HG03139 (cell line): ENCODE results near the gene FTSJ3.
A peak's percentile ranks its signal among the peaks of the same experiment; 100 is the strongest.
"Not testable (repeated sequence)": the region's sequence is repeated elsewhere in the genome, so short reads cannot be mapped to it uniquely, and the experiment has no call there.

Experiments used
- ATAC-seq: cut with Tn5 transposase; IDR thresholded peaks from one replicate; pipeline ENCODE4 v1.9.1; 2021; ENCODE audit not compliant: unreplicated experiment

FTSJ3 gene, protein sequence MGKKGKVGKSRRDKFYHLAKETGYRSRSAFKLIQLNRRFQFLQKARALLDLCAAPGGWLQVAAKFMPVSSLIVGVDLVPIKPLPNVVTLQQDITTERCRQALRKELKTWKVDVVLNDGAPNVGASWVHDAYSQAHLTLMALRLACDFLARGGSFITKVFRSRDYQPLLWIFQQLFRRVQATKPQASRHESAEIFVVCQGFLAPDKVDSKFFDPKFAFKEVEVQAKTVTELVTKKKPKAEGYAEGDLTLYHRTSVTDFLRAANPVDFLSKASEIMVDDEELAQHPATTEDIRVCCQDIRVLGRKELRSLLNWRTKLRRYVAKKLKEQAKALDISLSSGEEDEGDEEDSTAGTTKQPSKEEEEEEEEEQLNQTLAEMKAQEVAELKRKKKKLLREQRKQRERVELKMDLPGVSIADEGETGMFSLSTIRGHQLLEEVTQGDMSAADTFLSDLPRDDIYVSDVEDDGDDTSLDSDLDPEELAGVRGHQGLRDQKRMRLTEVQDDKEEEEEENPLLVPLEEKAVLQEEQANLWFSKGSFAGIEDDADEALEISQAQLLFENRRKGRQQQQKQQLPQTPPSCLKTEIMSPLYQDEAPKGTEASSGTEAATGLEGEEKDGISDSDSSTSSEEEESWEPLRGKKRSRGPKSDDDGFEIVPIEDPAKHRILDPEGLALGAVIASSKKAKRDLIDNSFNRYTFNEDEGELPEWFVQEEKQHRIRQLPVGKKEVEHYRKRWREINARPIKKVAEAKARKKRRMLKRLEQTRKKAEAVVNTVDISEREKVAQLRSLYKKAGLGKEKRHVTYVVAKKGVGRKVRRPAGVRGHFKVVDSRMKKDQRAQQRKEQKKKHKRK

GRCh38 chr17:63827002-63827800 is at the start of gene FTSJ3, which contains the start of gene PSMC5:
TSS of gene FTSJ3 (minus strand) at chr17:63827663. CDS start at chr17:63826902, 761 bp downstream.
TSS of gene PSMC5 (plus strand) at chr17:63827431. CDS start at chr17:63827491, 60 bp downstream.
- peak; percentile 82 for ATAC-seq

GRCh38 chr17:63874693-63875092 is 47.2 kb upstream of the FTSJ3 start:
- ATAC-seq, result not testable (repeated sequence)

- ATAC-seq, result not testable (repeated sequence)
These were observed 46.7 kb upstream of the FTSJ3 start for GRCh38 chr17:63874061-63874626.

DNA sequence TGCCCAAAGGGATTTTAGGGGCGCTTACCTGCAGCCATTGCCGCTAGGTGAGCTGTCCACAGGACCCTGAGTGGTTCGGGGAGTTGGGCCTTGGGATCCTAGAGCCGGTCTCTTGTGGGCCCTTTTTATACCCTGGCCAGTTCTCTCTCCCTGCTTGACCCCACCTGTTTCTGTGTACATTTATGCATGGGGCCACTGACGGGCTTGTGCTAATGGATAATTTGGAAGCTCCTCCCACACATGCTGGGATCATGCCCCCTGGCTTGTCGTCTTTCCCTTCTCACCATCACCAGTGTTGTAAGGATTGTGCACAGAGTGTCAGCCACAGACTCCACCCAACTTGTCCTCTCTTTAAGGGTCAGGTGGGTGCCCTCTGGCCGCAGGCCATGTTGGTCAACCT is 46.1 kb upstream of the FTSJ3 start, which contains the start of gene CSH2:
TSS of gene CSH2 (minus strand) at position 101 of the 400 bp plus-strand sequence. CDS start at position 38, 63 bp downstream.
- not testable (repeated sequence) for ATAC-seq

DNA sequence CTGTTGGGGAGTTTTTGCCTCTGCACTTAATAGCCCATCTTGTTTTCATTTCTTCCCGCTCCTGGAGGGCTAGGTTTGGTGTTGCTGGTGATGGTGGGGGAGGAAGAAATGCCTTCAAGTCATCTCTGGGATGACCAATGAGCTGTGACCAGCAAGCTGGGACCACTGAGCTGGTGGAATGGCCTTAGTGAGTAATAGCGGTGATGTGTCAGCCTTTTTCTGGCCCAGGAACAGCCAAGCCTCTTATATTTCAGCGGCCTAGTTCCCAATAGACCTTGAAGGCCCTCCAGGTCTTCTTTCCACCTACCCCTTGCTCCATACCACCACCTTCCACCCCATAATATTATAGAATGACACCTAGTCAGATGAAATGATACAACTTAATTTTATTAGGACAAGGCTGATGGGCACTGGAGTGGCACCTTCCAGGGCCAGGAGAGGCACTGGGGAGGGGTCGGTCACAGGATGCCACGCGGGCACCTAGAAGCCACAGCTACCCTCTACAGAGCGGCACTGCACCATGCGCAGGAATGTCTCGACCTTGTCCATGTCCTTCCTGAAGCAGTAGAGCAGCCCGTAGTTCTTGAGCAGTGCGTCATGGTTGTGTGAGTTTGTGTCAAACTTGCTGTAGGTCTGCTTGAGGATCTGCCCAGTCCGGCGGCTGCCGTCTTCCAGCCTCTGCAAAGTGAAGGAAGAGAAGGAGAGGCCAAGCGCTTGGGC is 44.3 kb upstream of the FTSJ3 start:
- not testable (repeated sequence) for ATAC-seq

GRCh38 chr17:63870292-63870665 is 42.8 kb upstream of the FTSJ3 start:
- ATAC-seq, result not testable (repeated sequence)

DNA sequence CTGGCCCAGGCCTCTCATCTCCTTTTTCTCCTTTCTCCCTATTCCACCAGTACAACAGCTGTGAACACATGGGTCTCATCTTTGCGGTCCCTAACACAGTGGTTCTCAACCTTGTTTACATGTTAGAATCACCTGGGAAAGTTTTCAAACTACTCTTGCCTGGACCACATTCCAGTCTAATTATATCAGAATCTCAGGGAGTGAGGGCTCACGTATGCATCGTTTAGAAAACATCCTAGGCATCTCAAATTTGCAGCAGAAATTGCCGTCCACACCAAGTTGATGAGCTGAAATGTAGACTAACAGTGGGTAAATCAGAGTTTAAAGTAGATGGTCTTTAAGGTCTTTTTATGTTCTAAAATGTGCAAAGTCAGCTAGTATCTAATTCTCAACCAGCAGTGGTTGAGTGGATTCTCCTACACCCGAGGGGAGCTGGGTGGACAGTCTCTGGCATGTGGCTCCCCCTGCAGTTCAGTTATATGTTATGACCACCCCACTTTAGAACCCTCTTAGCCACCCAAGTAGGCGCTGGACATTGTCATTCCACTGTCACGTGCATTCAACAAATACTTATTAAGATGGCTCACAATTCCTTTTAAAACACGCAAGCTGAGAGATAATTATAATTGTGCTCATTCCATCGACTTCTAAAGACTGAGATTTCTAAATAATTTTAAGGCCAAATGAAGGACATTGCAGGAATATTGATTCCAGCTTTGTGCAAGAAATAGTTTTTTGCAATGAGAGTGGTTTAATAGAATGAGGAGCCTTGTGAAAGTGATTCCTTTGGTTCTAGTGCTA is 42.2 kb upstream of the FTSJ3 start:
- not testable (repeated sequence) for ATAC-seq

DNA sequence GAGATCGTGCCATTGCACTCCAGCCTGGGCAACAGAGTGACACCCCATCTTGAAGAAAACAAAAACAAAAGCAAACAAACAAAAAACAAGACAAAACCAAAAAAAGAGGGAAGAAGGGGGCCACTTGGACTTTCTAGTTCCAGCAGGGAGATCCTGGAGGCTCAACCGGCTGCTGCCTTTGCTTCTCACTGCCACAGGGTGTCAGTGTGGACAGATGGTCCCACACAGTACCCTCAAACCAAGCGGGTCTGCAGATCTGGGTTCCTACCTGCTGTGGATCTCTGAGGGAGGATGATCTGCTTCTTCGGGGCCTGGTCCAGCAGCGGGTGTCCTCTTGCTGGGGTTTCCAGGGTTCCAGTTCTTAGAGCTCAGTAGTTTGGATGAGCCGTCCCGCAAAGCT is 39.2 kb upstream of the FTSJ3 start:
- not testable (repeated sequence) for ATAC-seq

DNA sequence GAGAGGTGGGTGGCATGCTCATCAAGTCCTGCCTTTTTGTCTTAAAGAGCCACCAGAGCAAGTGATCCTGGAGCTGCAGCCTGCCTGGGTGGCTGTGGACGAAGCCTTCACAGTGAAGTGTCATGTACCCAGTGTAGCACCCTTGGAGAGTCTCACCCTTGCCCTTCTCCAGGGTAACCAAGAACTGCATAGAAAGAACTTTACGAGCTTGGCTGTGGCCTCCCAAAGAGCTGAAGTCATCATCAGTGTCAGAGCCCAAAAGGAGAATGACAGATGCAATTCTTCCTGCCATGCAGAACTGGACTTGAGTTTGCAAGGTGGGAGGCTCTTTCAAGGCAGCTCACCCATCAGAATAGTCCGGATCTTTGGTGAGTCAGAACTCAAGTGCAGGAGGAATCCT is 31.8 kb upstream of the FTSJ3 start:
- no peak for ATAC-seq

DNA sequence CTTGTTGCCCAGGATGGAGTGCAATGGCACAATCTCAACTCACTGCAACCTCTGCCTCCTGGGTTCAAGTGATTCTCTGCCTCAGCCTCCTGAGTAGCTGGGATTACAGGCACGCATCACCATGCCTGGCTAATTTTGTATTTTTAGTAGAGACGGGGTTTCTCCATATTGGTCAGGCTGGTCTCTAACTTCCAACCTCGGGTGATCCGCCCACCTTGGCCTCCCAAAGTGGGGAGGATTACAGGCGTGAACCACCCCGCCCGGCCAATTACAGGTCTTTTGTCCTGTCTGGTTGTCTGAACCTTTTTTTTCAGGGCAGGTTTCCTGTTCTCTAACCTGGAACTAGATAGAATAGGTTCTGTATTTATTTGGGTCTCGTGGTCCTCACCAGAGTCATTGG is 29.0 kb upstream of the FTSJ3 start:
- not testable (repeated sequence) for ATAC-seq

GRCh38 chr17:63855185-63855584 is 27.7 kb upstream of the FTSJ3 start:
- no peak for ATAC-seq

DNA sequence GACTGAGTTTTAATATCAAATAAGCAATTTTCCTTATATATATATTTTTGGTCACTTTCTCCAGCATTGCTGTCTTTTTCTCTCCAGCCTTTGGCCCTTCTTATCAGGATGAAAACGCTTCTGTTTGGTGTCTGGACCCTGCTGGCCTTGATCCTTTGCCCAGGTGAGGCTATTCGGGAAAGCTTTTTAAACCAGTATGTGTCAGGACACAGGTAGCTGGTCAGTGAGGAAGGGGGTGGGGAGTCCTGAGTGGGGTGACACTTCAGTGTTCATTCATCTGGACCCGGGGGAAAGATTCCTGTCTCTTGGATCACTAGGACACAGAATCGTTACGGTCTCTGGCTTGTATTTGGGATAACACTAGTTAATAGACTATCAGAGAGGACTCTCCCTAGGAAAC is 27.2 kb upstream of the FTSJ3 start:
- ATAC-seq, result no peak

DNA sequence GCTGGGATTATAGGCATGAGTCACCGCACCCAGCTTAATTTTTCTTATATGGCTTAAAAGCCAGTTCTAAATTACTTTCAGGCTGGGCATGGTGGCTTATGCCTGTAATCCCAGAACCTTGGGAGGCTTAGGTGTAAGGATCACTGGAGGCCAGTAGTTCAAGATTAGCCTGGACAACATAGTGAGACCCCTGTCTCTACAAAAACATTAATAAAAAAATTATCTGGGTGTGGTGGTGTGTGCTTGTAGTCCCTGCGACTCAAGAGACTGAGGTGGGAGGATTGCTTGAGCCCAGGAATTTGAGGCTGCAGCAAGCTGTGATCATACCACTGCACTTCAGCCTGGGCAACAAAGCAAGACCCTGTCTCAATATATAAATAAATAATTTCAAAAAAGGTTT is 25.8 kb upstream of the FTSJ3 start:
- ATAC-seq, result no peak

DNA sequence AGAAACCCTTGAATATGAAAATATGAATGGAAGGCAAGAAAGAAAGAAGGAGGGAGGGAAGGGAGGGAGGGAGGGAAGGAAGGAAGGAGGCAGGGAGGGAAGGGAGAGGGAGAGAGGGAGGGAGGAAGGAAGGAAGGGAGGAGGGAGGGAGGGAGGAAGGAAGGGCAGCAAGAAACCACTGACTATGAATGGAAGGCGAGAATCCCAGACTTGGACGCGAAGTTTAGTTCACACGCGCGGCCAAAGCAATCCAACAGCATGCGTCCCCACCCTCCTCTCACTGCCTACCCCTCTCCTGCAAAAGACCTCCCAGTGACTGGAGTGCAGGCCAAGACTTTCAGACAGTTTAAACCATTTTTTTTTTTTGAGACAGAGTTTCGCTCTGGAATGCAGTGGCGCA is 22.9 kb upstream of the FTSJ3 start:
- ATAC-seq, result no peak

GRCh38 chr17:63848834-63849689 is 21.6 kb upstream of the FTSJ3 start:
- ATAC-seq, result peak; percentile 85

DNA sequence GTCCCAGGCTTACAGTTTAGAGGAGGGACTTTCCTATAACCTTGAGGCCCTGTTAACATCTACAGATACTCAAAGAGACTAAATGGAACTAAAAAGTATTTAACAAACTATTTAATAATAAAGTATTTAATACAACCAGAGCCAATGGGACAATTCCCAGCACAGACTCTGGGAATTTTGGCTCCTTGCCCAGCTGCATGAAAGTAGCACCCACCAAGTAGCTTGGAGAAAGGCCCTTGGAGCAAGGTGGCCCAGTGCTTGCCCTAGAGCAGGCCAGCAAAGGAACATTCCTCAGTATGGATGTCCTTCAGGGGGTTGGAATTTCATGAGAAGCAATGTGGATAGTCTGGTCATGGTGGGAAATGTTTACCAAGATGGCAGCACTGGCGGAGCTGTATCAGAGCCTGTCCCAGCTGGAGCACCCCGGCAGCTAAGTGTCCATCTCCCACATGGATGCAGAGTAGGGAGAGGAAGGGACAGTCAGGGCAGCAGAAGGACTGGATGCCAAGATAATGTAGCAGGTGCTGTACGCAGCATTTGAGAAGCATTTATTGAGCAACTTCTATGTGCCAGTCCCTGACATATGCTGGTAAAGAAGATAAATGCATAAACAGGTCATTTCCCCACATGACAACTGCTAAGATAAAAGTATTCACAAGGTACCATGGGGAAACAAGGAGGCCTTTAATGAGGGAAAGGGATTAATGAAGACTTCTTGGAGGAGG is 20.2 kb upstream of the FTSJ3 start:
- ATAC-seq, result no peak

- no peak for ATAC-seq
These were observed 18.0 kb upstream of the FTSJ3 start for GRCh38 chr17:63845509-63845908.
